Measurements from ENCODE around the gene STXBP3.

STXBP3 gene

GRCh38 chr1:108745980-108746381, 493 bp upstream of the STXBP3 start:
- no peak for TF ChIP-seq CTCF (IDR thresholded peaks at IDR 0.05)

GRCh38 chr1:108747171-108747850, 837 bp downstream of the STXBP3 start:
- no peaks in the 10 kb centered on the region for H3K4me1 ChIP-seq

More at GRCh38 chr1:108745980-108746381, 493 bp upstream of the STXBP3 start:
- Histone ChIP-seq H3K36me3 (ENCODE audit: control insufficient read depth, insufficient read depth, low read length) (no peaks in the 10 kb centered on the region), H3K4me3 (ENCODE audit: low read depth, low read length) (peak overlapping the region; percentile 97), H3K9ac (no peak overlapping the region), H3K27me3 (ENCODE audit: control insufficient read depth, insufficient read depth, low read length) (no peaks in the 10 kb centered on the region), H2AFZ (peak overlapping the region; percentile 88), H3K79me2 (no peaks in the 10 kb centered on the region), H3K27ac (peak overlapping the region; percentile 84), H3K4me1 (no peaks in the 10 kb centered on the region), H3K4me2 (ENCODE audit: low read length) (peak overlapping the region; percentile 82), H3K9me3 (ENCODE audit: control insufficient read depth, low read length) (no peaks in the 10 kb centered on the region)

GRCh38 chr1:108747898-108748297, 1.4 kb downstream of the STXBP3 start:
- H3K4me3 ChIP-seq (ENCODE audit: low read depth, low read length), result peak overlapping the region; percentile 97
- no peak overlapping the region for H2AFZ ChIP-seq
- no peaks in the 10 kb centered on the region for H3K36me3 ChIP-seq (ENCODE audit: control insufficient read depth, insufficient read depth, low read length)
- no peaks in the 10 kb centered on the region for H3K4me1 ChIP-seq
- H3K79me2 ChIP-seq, result no peaks in the 10 kb centered on the region
- H3K4me2 ChIP-seq (ENCODE audit: low read length), result peak overlapping the region; percentile 82
- no peaks in the 10 kb centered on the region for H3K27me3 ChIP-seq (ENCODE audit: control insufficient read depth, insufficient read depth, low read length)
- no peak overlapping the region for H3K9ac ChIP-seq
- no peaks in the 10 kb centered on the region for H3K9me3 ChIP-seq (ENCODE audit: control insufficient read depth, low read length)
- no peak for TF ChIP-seq CTCF (IDR thresholded peaks at IDR 0.05)
- H3K27ac ChIP-seq, result no peak overlapping the region

More at GRCh38 chr1:108747171-108747850, 837 bp downstream of the STXBP3 start:
- H3K79me2 ChIP-seq, result no peaks in the 10 kb centered on the region
- H3K27me3 ChIP-seq (ENCODE audit: control insufficient read depth, insufficient read depth, low read length), result no peaks in the 10 kb centered on the region
- peak overlapping the region; percentile 84 for H3K27ac ChIP-seq
- H3K9ac ChIP-seq, result no peak overlapping the region
- H3K4me2 ChIP-seq (ENCODE audit: low read length), result peak overlapping the region; percentile 82
- no peak for TF ChIP-seq CTCF (IDR thresholded peaks at IDR 0.05)
- H2AFZ ChIP-seq, result peak overlapping the region; percentile 88
- no peaks in the 10 kb centered on the region for H3K9me3 ChIP-seq (ENCODE audit: control insufficient read depth, low read length)
- no peaks in the 10 kb centered on the region for H3K36me3 ChIP-seq (ENCODE audit: control insufficient read depth, insufficient read depth, low read length)
- H3K4me3 ChIP-seq (ENCODE audit: low read depth, low read length), result peak overlapping the region; percentile 97

GRCh38 chr1:108749081-108749480, 2.6 kb downstream of the STXBP3 start:
- H3K9ac ChIP-seq, result no peak overlapping the region

More at GRCh38 chr1:108749081-108749480, 2.6 kb downstream of the STXBP3 start:
- H2AFZ ChIP-seq, result no peak overlapping the region
- TF ChIP-seq CTCF (IDR thresholded peaks at IDR 0.05), result no peak
- H3K4me2 ChIP-seq (ENCODE audit: low read length), result no peak overlapping the region
- H3K27ac ChIP-seq, result no peak overlapping the region
- H3K27me3 ChIP-seq (ENCODE audit: control insufficient read depth, insufficient read depth, low read length), result no peaks in the 10 kb centered on the region
- no peaks in the 10 kb centered on the region for H3K4me1 ChIP-seq
- no peaks in the 10 kb centered on the region for H3K36me3 ChIP-seq (ENCODE audit: control insufficient read depth, insufficient read depth, low read length)
- H3K4me3 ChIP-seq (ENCODE audit: low read depth, low read length), result no peak overlapping the region
- H3K79me2 ChIP-seq, result no peaks in the 10 kb centered on the region
- H3K9me3 ChIP-seq (ENCODE audit: control insufficient read depth, low read length), result no peaks in the 10 kb centered on the region
